Cardiac muscle cell (in vitro differentiated cells and primary cell): Measurements from ENCODE around the gene PRADC1. TPM values are rescaled to one million over a fixed set of nuclear protein-coding genes. Genes with fewer than 3 reads are reported as not detected.

Experiments
- DNase-seq, 2 donors: peaks; one replicate each; pipeline versions ENCODE4 v3.0.0 to v3.0.0-alpha.2; 2010 to 2017; ENCODE audit warnings: low read depth in 1 of 2, low spot score in 1 of 2
- H3K27ac ChIP-seq: fragments of 200-600 bp; sonication (generic); 2 replicates; pipeline ENCODE4 v1.5.1; 2016
- H3K27me3 ChIP-seq: fragments of 200-600 bp; sonication (generic); 2 replicates; pipeline ENCODE4 v1.6.0; 2016; ENCODE audit warnings: control low read depth
- H3K36me3 ChIP-seq: fragments of 200-600 bp; sonication (generic); 2 replicates; pipeline ENCODE4 v1.5.1; 2016; ENCODE audit warnings: control low read depth
- H3K4me1 ChIP-seq: fragments of 200-600 bp; sonication (generic); 2 replicates; pipeline ENCODE4 v1.8.1; 2017; ENCODE audit warnings: low read depth, mild to moderate bottlenecking, mixed run types
- H3K4me3 ChIP-seq: fragments of 200-600 bp; sonication (generic); 2 replicates; pipeline ENCODE4 v1.5.1; 2016; ENCODE audit warnings: mild to moderate bottlenecking
- H3K9me3 ChIP-seq: fragments of 200-600 bp; sonication (generic); 2 replicates; pipeline ENCODE4 v1.5.1; 2017; ENCODE audit warnings: low read depth, mild to moderate bottlenecking, control low read depth
- polyA plus RNA-seq: library from polyadenylated mRNA; unstranded; fragments of >200 nt; fragmentation: Nextera tagmentation; extraction: Ambion mirVana; gene quantifications from 2 replicates; pipeline ENCODE4 v1.2.1, GENCODE V29; 2016
- total RNA-seq: library from RNA; depleted of rRNA; stranded (reverse); fragments of >200 nt; gene quantifications from 2 replicates; pipeline ENCODE4 v1.2.3, GENCODE V29; 2016
- TF ChIP-seq, protein P1 (sequence below): IDR thresholded peaks from 2 replicates; pipeline ENCODE4 v1.5.1; 2012; ENCODE audit warnings: low read depth, mild to moderate bottlenecking, low read length

PRADC1 gene
- total and polyA plus RNA-seq, 2 experiments from 2014 or later, result 42.6 to 99.8 TPM

DNA sequence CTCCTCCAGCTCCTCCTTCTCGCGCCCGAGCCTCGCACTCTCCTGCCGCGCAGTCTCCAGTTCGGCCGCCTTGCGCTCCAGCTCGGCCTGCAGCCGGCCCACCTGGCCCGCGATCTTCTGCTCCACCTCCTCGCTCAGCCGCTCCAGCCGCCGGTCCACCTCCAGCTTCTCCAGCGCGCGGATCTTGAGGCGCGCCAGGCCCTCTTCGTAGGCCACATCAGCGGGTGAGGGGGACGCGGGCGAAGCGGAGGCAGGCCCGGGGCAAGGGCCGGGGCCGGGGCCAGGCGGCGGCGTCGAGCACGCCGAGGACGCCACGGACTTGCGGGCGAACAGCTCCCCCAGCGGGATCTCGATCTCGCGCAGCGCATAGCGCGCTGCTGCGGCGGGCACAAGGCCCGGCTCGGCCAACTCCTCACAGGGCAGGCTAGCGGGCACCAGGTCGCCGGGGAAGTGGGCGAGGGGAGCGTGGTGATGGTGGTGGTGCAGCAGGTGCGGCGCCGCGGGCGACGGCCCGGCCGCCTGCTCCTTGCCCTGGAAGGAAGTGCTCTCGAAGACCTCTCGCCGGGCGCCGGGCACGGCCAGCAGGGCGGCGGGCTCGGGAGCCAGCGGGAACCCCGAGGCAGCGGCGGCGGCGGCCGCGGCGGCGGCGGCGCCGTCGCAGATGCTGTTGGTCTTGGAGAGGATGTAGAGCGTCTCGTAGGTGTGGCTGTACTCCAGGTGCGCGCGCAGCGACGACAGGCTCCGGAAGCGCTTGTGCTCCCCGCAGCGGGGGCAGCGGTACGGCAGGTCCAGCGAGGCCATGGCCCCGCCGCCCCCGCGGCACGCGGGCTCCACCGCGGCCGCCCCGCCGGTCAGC is 36.0 kb upstream of the PRADC1 start:
- H3K27ac ChIP-seq, result no peak overlapping the region
- no peaks in the 10 kb centered on the region for H3K4me1 ChIP-seq
- peaks cover 65% of the 10 kb centered on the region for H3K27me3 ChIP-seq
- DNase-seq, result peak; percentile 32 to 36
- H3K9me3 ChIP-seq, result no peaks in the 10 kb centered on the region
- H3K4me3 ChIP-seq, result peak overlapping the region; percentile 4
- no peaks in the 10 kb centered on the region for H3K36me3 ChIP-seq
- TF ChIP-seq, protein P1, sequence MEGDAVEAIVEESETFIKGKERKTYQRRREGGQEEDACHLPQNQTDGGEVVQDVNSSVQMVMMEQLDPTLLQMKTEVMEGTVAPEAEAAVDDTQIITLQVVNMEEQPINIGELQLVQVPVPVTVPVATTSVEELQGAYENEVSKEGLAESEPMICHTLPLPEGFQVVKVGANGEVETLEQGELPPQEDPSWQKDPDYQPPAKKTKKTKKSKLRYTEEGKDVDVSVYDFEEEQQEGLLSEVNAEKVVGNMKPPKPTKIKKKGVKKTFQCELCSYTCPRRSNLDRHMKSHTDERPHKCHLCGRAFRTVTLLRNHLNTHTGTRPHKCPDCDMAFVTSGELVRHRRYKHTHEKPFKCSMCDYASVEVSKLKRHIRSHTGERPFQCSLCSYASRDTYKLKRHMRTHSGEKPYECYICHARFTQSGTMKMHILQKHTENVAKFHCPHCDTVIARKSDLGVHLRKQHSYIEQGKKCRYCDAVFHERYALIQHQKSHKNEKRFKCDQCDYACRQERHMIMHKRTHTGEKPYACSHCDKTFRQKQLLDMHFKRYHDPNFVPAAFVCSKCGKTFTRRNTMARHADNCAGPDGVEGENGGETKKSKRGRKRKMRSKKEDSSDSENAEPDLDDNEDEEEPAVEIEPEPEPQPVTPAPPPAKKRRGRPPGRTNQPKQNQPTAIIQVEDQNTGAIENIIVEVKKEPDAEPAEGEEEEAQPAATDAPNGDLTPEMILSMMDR, result no peak

DNA sequence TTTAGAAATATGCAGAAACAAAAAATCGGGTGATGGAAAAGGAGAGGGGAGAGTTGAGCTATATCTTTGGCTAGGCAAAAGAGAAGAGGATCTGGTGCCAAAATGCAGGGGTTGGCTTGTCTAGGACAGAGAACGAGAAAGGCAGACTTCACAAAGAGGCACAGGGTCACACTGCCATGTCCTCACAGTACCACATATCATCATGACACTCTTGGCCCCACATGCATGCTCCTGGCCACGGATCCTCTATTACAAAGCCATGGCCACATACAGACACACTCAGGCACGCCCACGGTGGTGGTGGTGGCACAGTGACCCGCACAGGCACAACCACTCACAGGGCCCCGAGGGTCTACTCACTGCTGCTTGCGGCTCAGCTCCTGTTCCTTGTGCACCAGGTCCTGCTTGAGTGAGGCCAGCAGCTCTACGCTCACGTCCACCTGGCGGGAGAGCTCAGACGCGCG is 35.4 kb upstream of the PRADC1 start:
- DNase-seq, result no peak
- Histone ChIP-seq H3K27ac (no peak overlapping the region), H3K27me3 (peaks cover 65% of the 10 kb centered on the region), H3K9me3 (no peaks in the 10 kb centered on the region), H3K4me1 (no peaks in the 10 kb centered on the region), H3K4me3 (no peak overlapping the region), H3K36me3 (no peaks in the 10 kb centered on the region)
- TF ChIP-seq, protein P1, result no peak

DNA sequence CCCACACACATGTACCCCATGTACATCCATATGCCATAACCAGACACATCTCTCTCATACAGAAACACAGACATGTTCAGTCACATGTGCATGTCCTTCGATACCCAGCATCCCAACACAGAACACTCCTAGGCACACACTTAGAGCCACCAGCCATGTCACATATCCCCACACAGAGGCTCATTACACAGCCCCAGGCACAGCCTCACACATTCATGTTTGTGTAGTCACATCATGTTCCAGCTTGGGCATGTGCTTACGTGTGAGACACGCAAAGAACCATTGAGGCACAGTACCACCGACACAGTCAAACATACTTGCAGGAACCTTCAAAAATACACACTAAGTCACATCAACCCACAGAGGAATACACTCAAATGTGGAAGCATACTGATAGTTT is 34.0 kb upstream of the PRADC1 start:
- Histone ChIP-seq H3K36me3 (no peaks in the 10 kb centered on the region), H3K27me3 (peaks cover 60% of the 10 kb centered on the region), H3K9me3 (no peaks in the 10 kb centered on the region), H3K4me1 (no peaks in the 10 kb centered on the region), H3K4me3 (no peak overlapping the region), H3K27ac (no peak overlapping the region)
- no peak for DNase-seq
- TF ChIP-seq, protein P1, result no peak

DNA sequence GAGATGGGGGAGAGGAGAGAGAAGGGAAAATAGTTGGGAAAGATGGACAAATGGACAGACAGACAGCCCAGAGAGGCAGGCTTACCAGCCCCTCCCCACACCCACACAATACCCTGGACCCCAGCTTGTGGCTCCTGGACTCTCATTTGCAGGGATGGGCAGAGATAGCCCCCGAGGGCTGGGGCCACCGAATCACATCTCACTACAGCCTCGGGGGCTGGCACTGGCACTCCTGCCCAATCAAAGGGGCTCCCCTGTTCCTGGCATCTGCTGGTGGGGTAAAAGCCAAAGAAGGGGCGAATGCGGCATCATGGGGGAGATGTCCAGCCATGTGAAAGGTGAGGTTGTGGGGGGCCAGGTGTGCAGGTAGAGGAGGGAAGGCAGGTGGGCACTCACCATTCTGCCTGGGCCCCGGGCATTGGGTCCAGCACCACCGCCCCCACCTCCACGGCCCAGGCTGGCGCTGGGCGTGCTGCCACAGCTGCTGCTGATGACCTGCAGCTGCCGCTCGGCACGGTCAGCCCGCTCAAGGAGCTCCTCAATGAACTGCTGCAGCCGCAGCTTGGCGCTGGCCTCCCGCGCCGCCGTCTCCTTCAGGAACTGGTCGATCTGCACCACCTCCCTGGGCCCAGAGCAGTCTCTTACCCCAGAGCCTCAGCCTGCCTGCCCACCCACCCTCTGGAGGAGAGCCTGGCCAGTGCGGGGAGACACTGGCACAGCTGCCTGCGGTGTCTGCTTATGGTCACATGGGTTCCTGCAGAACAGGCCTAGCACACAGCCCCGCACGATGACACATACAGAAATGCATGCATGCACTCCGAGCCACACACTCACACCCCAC is 33.2 kb upstream of the PRADC1 start:
- no peaks in the 10 kb centered on the region for H3K4me1 ChIP-seq
- H3K36me3 ChIP-seq, result no peaks in the 10 kb centered on the region
- no peak overlapping the region for H3K27ac ChIP-seq
- no peak overlapping the region for H3K4me3 ChIP-seq
- TF ChIP-seq, protein P1, result no peak
- no peak for DNase-seq
- H3K27me3 ChIP-seq, result peaks cover 53% of the 10 kb centered on the region
- no peaks in the 10 kb centered on the region for H3K9me3 ChIP-seq

DNA sequence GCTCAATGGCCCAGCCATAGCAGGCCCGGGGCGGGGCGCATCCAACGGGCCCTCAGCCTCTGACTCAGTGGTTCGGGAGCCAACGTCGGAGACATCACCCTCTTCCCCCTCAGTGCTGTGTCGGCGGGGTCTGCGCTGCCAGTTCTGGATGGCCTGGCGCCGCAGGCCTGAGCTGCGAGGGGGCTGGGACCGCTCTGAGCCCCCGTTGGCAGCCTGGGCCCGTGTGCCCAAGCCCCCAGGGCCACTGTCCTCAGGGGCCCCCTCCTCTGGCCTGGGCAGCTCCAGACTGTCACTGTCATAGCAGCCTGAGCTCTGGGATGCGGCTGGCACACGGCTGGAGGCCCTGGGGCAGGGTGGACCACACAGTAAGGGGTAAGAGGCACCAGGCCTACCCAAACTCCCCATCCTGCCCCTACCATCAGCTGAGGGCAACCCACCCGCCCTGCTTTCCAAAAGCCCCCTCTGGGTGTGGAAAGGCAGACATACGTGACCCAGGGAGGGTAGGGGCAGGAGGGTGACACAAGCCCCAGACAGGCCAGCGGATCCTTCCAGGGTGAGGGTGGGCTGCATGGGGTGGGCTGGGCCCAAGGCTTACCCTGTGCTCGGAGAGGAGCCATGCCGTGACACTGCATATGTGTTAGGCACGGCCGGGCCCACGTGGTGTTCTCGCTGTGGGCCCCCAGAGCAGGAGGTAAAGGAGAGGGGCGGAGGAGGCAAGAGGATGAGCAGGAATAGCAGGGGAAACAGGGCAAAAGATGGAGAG is 32.4 kb upstream of the PRADC1 start:
- no peaks in the 10 kb centered on the region for H3K36me3 ChIP-seq
- no peak overlapping the region for H3K27ac ChIP-seq
- H3K27me3 ChIP-seq, result peaks cover 45% of the 10 kb centered on the region
- H3K9me3 ChIP-seq, result no peaks in the 10 kb centered on the region
- H3K4me1 ChIP-seq, result no peaks in the 10 kb centered on the region
- no peak for DNase-seq
- no peak overlapping the region for H3K4me3 ChIP-seq
- TF ChIP-seq, protein P1, result no peak
